ENCODE results near the gene NAALADL2. TPM values are rescaled to one million over a fixed set of nuclear protein-coding genes. Genes with fewer than 3 reads are reported as not detected.
A peak's percentile ranks its signal among the peaks of the same experiment; 100 is the strongest.
"Not testable (repeated sequence)": the region's sequence is repeated elsewhere in the genome, so short reads cannot be mapped to it uniquely, and the experiment has no call there.

Gene NAALADL2
- total RNA-seq, 1 donor from 2014 or later: 2.2 TPM

DNA sequence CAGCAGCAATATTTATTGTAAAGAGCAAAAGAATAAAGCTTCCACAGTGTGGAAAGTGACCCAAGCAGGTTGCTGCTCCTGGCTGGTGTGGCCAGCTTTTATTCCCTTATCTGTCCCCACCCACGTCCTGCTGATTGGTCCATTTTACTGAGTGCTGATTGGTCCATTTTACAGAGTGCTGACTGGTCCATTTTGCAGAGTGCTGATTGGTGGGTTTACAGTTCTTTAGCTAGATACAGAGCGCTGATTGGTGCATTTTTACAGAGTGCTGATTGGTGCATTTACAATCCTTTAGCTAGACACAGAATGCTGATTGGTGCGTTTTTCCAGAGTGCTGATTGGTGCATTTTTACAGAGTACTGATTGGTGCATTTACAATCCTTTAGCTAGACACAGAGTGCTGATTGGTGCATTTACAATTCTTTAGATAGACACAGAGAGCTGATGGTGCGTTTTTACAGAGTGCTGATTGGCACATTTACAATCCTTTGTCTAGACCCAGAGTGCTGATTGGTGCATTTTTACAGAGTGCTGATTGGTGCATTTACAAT, 601.8 kb downstream of the NAALADL2 start:
- intact Hi-C loops (cut with DNase I); DNase-seq; ATAC-seq (ENCODE audit: poor library complexity): not testable (repeated sequence)

GRCh38 chr3:175464362-175464761, 605.2 kb downstream of the NAALADL2 start:
- ATAC-seq (ENCODE audit: poor library complexity) (peak; percentile 46), DNase-seq (no peak)
- intact Hi-C loops (cut with DNase I): no loop called here

DNA sequence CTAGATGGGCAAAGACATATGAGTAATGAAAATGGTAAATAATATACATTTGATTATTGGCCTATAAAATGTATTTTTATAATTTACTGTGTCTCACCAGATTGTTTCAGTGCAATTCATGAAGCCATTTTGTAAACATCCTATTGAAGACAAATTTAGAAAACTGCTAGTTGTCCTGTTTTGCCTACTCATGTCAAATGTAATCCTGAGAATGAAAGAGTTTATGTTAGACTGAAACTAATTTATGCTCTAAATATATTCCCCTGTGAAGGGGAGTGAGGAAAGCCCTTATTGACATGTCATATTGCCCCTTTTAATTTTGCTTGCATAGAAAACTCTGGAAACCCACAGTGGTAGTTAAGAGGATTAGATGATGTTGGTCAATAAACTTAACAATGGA, 610.0 kb downstream of the NAALADL2 start:
- no peak for DNase-seq
- no peak for ATAC-seq (ENCODE audit: poor library complexity)
- intact Hi-C loops (cut with DNase I): no loop called here

DNA sequence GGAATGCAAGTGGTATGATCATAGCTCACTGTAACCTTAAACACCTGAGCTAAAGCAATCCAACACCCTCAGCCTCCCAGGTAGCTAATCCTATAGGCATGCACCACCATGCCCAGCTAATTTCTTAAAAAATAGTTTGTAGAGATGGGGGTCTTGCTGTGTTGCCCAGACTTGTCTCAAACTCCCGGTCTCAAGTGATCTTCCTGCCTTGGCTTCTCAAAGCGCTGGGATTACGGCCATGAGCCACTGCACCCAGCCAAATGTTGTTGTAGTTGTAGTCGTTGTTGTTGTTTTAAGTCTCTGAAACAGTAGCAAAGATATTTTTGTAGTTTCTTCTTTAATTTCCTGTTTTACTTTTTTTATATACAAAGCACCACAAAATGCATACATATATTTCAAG, 616.6 kb downstream of the NAALADL2 start:
- intact Hi-C loops (cut with DNase I): no loop called here
- ATAC-seq (ENCODE audit: poor library complexity): no peak
- no peak for DNase-seq

DNA sequence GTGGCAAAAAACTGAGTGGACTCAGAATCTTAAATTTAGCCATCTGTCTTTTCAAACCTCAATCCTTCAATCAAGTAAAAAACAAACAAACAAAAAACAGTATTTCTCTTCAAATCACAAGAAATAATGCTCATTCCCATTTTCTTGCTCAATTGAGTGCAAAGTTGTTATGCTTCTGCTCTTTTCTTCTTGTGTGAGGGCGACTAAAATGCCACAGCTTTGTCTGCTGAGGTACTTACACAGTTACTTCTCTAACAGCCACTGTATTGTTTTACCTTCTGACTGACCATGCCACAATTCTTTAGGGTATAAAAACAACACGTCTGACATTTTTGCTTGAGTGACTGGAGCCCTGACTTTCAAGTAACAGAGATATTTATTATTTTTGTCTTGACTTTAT, 617.4 kb downstream of the NAALADL2 start:
- DNase-seq (no peak), ATAC-seq (ENCODE audit: poor library complexity) (no peak)
- intact Hi-C loops (cut with DNase I): no loop called here

DNA sequence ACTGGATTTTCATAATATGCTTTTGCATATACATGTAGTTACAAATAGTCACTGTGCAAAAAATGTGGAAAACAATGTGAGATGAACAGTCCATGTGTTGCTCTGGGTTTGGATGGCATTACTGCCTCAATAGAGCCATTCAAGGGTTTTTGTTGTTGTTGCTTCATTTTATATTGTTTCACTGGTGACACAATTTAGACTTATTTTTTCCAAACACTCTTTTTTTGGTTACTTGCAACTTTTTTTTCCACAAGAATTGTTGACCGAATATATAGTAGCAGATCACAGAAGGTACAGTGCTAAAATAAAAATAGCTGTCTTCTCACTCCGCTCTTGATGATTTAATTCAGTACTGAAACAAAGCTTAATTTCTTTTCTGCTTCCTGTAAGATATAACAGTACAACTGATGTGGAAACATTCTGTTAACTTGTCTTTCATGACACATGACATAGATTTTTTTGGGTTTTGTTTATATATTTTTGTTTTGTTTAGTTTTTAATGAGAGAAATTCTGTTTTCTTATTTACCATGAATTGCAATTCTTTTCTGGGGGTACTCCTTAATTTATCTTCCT, 618.6 kb downstream of the NAALADL2 start:
- ATAC-seq (ENCODE audit: poor library complexity) (no peak), DNase-seq (no peak)
- intact Hi-C loops (cut with DNase I): no loop called here

DNA sequence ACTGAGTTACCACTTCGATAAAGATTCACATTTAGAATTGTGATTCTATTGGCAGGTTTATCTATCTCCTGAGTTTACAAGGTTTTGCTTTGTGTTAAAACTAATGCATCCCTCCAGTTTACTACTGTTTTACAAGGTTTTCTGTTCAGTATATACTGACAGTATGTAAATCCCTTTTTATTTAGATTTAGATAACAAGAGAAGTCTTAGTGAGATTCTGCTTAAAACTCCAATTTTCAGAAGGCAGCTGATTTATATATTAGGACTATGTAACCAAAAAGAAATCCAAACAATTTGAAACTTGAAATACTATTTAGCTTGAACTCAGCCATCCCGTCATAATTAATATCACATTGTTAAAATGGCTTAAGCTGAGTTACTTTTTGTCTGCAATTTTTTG, 619.2 kb downstream of the NAALADL2 start:
- intact Hi-C loops (cut with DNase I): no loop called here
- no peak for DNase-seq
- no peak for ATAC-seq (ENCODE audit: poor library complexity)

- DNase-seq: no peak
- no peak for ATAC-seq (ENCODE audit: poor library complexity)
- intact Hi-C loops (cut with DNase I): no loop called here
These were observed 620.0 kb downstream of the NAALADL2 start for GRCh38 chr3:175479175-175479574.

- intact Hi-C loops (cut with DNase I): no loop called here
- DNase-seq: no peak
- ATAC-seq (ENCODE audit: poor library complexity): no peak
These were observed 620.7 kb downstream of the NAALADL2 start for GRCh38 chr3:175479800-175480199.

- ATAC-seq (ENCODE audit: poor library complexity) (no peak), DNase-seq (no peak)
- intact Hi-C loops (cut with DNase I): no loop called here
These were observed 625.5 kb downstream of the NAALADL2 start for GRCh38 chr3:175484666-175485065.

GRCh38 chr3:175485436-175485835, 626.3 kb downstream of the NAALADL2 start:
- no peak for DNase-seq
- intact Hi-C loops (cut with DNase I): no loop called here
- ATAC-seq (ENCODE audit: poor library complexity): no peak

DNA sequence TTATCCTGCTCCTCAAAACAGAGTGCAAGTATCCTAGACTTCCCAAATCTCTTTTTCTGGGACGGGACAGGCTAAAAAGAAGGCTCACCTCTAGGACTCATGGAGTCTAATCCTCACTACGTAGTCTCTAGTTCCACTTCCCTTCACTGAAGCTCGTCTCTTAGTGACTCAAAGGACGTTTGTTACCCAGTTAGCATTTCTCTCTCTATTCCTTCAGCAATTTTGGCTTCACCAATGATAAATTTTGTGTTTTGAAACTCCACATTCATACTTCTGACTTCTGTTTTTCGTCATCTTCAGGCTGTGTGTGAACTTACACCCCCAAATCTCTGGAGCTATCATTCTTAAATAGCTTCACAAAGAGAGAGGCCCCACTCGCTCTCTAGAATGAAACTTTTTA, 627.1 kb downstream of the NAALADL2 start:
- DNase-seq: no peak
- ATAC-seq (ENCODE audit: poor library complexity): no peak
- intact Hi-C loops (cut with DNase I): no loop called here

DNA sequence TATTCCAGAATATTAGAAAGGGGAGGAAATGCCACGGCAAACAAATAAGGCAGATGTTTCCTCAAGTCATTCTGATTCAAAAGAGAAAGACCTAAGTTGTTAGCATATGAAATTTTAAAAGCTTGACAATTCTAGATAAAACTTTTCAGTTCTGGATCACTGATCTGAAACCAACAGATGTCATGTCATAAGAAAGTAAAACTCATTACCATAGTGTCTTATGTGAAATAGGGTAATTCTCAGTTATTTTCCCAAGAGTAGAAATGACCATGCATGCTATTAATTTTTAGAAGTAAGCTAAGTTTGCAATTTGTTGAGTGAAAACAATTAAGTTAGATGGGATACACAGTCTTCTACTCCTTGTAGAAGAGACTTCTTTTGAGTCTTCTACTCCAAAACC, 630.3 kb downstream of the NAALADL2 start:
- no peak for DNase-seq
- intact Hi-C loops (cut with DNase I): no loop called here
- no peak for ATAC-seq (ENCODE audit: poor library complexity)

- no peak for DNase-seq
- ATAC-seq (ENCODE audit: poor library complexity): no peak
- intact Hi-C loops (cut with DNase I): no loop called here
These were observed 634.2 kb downstream of the NAALADL2 start for GRCh38 chr3:175493301-175493700.

- intact Hi-C loops (cut with DNase I): no loop called here
- no peak for ATAC-seq (ENCODE audit: poor library complexity)
- no peak for DNase-seq
These were observed 636.2 kb downstream of the NAALADL2 start for GRCh38 chr3:175495331-175495730.

- ATAC-seq (ENCODE audit: poor library complexity) (no peak), DNase-seq (no peak)
- intact Hi-C loops (cut with DNase I): no loop called here
These were observed 643.0 kb downstream of the NAALADL2 start for GRCh38 chr3:175502155-175502554.

GRCh38 chr3:175511219-175511785, 652.2 kb downstream of the NAALADL2 start:
- intact Hi-C loops (cut with DNase I): no loop called here
- no peak for DNase-seq
- no peak for ATAC-seq (ENCODE audit: poor library complexity)

DNA sequence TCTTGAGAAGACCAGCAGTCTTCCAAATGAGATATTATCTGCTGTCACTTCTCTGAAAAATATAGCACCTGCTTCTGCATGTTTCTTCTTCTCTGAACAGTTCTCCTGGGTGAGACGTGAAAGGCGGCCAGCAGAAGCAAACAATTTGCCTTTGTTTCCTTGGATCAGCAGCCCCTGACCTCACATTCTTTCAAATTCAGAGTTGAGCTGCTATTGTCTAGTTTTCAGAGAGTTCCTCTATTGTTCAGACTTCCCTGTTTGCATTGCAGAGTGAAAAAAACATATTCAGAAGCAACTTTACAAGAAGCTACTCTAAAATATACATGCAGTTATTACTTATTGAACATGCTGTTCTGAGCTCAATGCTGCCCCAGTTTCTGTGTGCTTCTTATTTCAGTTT, 653.6 kb downstream of the NAALADL2 start:
- no peak for ATAC-seq (ENCODE audit: poor library complexity)
- intact Hi-C loops (cut with DNase I): no loop called here
- DNase-seq: no peak

DNA sequence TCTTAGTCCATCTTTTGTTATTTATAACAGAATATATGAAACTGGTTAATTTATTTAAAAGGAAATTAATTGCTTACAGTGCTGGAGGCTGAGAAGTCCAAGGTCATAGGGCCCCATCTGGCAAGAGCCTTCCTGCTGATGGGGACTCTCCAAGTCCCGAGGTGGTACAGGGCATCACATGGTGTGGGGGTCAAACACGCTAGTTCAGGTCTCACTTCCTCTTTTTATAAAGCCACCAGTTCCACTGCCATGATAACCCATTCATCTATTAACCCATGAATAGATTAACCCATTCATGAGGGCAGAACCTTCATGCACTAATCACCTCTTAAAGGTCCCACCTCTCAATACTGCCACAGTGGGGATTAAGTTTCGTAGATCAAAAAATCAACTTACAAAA, 659.3 kb downstream of the NAALADL2 start:
- ATAC-seq (ENCODE audit: poor library complexity) (no peak), DNase-seq (no peak)
- intact Hi-C loops (cut with DNase I): no loop called here

DNA sequence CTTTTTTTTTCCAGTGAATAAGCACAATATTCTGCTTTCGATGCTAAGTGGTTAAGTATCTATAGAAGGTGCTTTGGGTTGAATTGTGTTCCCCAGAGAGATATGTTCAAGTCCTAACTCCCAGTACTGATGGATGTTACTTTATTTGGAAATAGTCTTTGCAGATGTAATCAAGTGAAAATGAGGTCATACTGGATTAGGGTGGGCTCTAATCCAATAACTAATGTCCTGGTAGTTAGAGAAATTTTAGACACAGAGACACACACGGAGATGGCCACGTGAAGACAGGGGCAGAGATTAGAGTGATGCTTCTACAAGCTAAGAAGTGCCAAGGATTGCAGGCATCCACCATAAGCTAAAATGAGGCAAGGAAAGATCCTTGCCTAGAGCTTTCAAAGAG, 662.3 kb downstream of the NAALADL2 start:
- DNase-seq (no peak), ATAC-seq (ENCODE audit: poor library complexity) (no peak)
- intact Hi-C loops (cut with DNase I): no loop called here

- DNase-seq (no peak), ATAC-seq (ENCODE audit: poor library complexity) (no peak)
These were observed 667.1 kb downstream of the NAALADL2 start for GRCh38 chr3:175526191-175526590.

More at GRCh38 chr3:175526191-175526590, 667.1 kb downstream of the NAALADL2 start:
- intact Hi-C loops (cut with DNase I): no loop called here
